ENCODE data around the gene MRPL41. TPM values are rescaled to one million over a fixed set of nuclear protein-coding genes. Genes with fewer than 3 reads are reported as not detected.
"Not testable (repeated sequence)": the region's sequence is repeated elsewhere in the genome, so short reads cannot be mapped to it uniquely, and the experiment has no call there.

Gene MRPL41
- total RNA-seq, 1 experiment from 2014 or later = 48.8 TPM

DNA sequence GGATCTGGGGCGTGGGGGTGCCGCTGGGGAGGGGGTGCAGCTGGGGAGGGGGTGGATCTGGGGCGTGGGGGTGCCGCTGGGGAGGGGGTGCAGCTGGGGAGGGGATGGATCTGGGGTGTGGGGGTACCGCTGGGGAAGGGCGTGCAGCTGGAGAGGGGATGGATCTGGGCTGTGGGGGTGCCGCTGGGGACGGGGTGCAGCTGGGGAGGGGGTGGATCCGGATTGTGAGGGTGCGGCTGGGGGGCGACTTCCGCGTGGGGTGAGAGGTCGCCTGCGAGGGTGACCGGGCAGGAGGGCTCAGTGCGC lies 768 bp upstream of the MRPL41 start:
- not testable (repeated sequence) for DNase-seq (ENCODE audit: low read depth)

DNA sequence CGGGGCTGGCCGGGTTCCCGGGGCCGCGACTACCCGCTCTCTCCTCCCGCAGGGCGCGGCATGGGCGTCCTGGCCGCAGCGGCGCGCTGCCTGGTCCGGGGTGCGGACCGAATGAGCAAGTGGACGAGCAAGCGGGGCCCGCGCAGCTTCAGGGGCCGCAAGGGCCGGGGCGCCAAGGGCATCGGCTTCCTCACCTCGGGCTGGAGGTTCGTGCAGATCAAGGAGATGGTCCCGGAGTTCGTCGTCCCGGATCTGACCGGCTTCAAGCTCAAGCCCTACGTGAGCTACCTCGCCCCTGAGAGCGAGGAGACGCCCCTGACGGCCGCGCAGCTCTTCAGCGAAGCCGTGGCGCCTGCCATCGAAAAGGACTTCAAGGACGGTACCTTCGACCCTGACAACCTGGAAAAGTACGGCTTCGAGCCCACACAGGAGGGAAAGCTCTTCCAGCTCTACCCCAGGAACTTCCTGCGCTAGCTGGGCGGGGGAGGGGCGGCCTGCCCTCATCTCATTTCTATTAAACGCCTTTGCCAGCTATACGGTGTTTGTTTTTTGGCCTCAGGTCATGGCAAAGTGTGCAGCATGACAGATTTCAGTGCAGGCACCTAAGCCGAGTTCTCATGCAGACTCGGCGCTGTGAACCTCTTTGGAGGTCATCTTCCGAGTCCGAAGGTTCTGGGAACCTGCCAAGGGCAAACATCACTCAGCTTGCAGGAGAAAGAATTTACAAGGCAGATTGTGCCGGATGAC lies 516 bp downstream of the MRPL41 start:
- peak; percentile 37 for DNase-seq (ENCODE audit: low read depth)

DNA sequence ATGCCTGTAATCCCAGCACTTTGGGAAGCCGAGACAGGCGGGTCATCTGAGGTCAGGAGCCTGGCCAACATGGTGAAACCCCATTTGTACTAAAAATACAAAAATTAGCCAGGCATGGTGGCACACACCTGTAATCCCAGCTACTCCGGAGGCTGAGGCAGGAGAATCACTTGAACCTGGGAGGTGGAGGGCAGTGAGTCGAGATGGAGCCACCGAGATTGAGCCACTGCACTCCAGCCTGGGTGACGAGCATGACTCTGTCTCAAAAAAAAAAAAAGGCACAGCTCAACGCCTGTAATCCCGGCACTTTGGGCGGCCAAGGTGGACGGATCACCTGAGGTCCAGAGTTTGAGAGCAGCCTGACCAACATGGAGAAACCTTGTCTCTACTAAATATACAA lies 2.0 kb downstream of the MRPL41 start:
- not testable (repeated sequence) for DNase-seq (ENCODE audit: low read depth)

DNA sequence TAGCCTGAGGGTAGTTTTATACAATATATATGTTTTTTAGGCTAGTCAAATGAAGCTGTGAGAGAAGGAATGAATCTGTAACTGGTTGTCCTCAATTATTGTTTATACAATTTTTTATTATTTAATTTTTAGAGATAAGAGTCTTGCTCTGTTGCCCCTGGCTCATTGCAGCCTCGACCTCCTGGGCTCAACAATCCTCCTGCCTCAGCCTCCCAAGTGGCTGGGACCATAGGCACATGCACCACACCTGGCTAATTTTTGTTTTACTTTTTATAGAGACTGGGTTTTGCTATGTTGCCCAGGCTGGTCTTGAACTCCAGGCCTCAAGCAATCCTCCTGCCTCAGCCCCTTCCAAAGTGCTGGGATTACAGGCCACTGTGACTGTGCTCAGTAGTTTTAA lies 2.7 kb downstream of the MRPL41 start:
- DNase-seq (ENCODE audit: low read depth) = no peak

DNA sequence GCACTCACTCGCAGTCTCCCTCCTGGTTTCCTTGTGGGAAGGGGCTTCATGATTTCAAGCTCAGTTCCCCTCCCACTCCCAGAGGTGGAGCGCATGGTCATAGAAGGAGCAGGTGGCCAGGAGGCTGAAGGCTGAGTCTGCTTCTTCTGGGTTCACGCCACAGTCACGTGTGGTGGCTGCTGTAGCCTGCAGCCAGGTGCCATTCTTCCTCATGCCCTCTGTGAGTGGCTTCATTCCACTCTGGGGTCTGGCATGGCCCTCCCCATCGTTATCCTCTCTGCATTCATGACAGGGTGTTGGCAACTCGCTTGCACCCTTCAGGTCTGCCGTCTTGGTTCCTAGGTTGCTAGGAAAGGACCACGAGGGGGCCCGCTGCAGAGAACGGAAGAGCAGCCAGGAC lies 3.5 kb downstream of the MRPL41 start:
- DNase-seq (ENCODE audit: low read depth) = no peak

DNA sequence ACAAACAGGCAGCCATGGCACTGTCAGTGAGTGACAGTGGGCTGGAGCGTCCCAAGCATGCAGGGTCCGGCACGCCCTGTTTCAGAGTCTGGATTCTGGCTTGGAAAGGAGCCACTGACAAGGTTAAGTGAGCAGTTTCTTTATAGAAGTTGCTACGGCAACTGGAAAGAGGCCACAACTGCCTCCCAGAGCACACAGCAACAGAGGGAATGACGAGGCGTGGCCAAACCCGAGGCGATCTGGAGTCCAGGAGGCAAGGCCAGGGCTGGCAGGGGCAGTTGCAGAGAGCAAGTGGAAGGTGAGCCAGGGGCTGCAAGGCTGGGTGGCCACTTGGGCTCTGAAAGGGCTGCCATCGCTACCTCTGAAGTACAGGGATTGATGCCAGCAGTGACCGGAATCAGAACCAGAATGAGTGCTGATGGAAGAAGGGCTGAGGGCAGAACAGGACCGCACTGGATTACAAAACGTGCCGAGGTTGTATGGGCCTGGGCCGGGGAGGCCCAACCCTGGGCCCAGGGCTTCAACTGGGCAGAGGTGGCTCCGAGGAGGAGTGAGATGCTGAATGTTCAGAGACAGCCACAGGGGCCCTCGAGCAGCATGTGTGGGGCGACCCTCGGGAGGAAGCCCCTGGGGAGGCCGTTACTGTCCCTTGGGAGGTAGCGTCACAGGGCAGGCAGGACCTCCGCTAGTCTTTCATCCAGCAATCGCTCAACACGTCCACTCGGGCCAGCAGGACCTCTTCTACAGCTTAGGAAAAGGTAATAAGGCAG lies 4.6 kb downstream of the MRPL41 start:
- no peak for DNase-seq (ENCODE audit: low read depth)

DNA sequence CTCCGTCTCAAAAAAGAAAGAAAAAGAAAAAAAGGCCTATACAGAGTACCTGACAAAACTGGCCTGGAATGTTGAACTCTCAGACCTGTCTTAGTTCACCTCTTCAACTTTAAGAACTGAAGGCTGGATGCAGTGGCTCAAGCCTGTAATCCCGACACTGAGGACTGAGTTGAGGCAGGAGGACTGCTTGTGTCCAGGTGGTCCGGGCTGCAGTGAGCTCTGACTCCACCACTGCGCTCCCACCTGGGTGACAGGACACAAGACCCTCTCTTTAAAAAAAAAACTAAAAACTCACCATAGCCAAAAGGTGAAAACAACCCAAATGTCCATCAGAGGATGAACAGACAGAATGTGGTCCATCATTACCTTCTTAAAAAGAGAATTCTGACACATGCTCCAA lies 6.4 kb downstream of the MRPL41 start:
- no peak for DNase-seq (ENCODE audit: low read depth)

DNA sequence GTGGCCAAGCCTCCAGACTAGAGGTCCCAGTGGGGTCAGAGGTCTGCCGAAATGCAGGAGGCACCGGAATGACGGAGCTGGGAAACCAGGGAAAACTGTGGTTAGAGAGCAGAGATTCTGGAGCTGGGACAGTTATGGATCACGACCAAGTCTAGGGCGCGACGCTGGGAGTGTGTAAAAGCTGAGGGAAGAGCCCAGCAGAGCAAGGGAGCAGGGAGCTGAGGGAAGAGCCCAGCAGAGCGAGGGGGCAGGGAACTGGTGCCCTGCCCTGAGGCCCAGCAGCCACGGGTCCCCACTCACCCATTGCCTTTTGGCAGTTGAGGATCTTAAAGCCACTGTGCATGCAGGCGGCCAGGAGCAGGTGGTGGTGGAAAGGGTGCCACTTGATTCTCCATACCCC lies 12.5 kb downstream of the MRPL41 start:
- no peak for DNase-seq (ENCODE audit: low read depth)

DNA sequence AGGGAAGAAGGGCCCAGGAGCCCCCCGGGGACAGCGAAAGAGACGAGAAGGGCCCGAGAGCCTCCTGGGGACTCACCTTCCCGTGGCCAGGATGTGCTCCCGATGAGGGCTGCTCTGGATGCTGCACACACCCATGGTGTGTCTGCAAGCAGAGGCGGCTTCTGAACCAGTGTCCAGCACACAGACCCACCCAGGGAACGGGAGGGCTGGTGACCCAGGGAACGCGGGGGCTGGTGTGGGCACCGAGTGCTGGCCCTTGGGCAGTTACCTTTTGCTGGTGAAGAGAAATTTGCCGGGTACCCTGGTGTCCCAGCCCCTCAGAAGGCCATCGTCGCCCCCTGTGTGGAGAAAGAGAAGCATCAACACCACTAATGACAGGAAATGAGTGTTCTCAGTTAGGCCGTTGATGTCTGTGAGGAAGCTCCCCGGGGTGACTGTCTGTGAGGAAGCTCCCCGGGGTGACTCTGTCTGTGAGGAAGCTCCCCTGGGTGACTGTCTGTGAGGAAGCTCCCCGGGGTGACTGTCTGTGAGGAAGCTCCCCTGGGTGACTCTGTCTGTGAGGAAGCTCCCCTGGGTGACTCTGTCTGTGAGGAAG lies 13.2 kb downstream of the MRPL41 start:
- DNase-seq (ENCODE audit: low read depth) = no peak

DNA sequence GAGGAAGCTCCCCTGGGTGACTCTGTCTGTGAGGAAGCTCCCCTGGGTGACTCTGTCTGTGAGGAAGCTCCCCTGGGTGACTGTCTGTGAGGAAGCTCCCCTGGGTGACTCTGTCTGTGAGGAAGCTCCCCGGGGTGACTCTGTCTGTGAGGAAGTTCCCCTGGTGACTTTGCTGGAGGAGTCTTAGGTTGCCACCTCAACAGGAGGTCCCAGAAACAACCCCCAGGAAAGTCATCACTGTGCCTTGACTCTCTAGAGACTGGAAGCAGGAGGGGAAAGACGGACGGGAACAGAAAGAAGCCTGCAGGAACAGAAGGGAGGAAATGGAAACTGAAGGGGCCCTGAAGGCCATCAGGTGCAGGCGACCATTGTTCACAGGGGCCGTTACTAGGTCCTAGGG lies 16.8 kb downstream of the MRPL41 start:
- DNase-seq (ENCODE audit: low read depth) = not testable (repeated sequence)

DNA sequence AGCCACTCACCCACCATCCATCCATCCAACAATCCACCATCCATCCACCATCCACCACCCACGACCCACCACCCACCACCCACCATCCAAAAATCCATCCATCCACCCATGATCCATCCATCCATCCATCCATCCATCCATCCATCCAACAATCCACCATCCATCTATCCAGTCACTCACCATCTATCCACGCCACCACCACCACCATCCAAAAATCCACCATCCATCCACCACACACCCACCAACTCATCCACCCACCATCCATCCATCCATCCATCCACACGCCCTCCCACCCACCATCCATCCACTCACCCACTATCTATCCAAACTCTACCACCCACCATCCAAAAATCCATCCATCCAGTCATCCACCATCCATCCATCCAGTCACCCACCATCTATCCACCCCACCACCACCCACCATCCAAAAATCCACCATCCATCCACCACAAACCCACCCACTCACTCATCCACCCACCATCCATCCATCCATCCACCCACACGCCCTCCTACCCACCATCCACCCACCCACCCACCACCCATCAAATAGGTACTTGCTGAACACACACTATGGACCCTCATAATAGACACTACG lies 18.0 kb downstream of the MRPL41 start:
- DNase-seq (ENCODE audit: low read depth) = no peak

DNA sequence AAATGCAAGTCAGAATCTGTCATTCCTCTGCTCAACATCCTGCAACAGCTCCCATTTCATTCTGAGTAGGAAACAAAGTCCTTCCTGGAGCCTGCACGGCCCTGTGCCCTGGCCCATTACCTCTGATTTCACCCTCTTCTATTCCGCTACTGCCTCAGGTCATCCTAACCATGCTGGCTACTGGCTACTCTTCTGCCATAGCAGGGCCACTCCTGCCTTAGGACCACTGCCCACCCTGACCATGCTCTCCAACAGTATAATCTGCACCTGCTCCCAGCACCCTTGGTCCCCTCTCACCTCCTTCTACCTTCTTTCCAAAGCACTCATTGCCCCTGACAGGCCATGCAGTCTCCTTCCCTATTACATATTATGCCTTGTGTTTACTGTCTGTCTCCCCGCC lies 18.9 kb downstream of the MRPL41 start:
- DNase-seq (ENCODE audit: low read depth) = no peak

DNA sequence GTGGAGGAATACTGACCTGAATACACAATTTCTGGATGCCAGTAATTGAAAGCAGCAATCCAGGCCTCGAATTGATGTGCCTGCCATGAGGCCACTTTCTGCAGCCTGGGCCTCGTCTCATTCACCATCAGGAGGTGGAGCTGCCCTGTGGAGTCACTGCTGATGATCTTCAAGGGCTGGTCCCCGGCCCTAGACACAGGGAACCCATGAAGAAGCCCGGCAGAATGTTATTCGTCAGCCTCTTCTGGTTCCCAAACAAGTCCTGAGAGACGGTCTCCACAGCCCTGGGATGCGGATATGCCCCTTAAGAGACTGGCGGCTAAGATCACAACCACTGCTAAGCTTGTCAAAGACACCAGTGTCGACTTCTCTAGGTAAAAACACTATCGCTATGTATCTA lies 22.5 kb downstream of the MRPL41 start:
- DNase-seq (ENCODE audit: low read depth) = no peak

DNA sequence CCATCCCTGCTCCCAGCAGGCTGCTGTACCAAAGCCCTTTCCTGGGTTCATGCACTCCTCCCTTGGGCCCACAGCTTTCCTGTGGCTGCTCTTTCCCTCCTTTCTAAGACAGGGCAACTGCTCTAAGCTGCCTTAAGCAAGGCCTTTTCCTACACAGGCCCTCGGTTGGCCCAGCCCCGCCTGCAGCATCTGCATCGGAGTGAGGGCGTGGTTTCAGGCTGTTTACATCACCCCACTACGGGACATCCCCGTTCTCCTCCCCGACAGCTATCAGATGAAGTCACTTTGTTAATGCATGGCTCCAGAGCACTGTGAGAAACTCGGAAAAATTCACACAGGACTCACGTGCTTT lies 23.7 kb downstream of the MRPL41 start:
- DNase-seq (ENCODE audit: low read depth) = no peak

DNA sequence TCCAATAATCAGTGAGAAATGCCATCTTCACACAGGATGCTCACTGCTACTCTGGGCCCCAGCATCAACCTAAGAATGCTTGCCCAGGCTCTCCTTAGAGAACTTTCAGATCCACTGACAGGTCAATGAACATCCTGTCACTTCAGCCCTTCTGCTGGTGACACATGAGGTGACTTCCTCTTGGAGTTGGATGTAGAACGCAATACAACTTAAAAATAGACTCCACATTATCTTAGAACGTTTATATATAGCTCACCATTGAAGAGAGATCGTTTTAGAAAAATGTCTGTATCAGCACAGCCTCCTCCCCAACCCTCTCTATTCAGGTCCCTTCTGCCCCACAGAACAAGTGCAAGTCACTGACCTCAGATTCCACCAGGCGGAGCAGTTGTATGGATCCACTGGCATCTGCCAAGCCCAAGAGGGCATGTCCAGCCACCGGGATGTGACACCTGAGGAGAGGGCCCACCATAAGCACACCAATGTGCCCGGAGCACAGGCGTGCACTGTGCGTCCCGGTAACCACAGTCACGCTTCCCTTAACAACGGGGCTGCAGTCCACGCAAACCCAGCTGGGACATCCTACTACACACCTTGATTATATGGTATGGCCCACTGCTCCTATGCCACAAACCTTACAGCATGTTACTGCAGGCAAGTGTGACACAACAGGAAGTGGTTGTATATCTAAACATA lies 24.2 kb downstream of the MRPL41 start:
- DNase-seq (ENCODE audit: low read depth) = no peak

DNA sequence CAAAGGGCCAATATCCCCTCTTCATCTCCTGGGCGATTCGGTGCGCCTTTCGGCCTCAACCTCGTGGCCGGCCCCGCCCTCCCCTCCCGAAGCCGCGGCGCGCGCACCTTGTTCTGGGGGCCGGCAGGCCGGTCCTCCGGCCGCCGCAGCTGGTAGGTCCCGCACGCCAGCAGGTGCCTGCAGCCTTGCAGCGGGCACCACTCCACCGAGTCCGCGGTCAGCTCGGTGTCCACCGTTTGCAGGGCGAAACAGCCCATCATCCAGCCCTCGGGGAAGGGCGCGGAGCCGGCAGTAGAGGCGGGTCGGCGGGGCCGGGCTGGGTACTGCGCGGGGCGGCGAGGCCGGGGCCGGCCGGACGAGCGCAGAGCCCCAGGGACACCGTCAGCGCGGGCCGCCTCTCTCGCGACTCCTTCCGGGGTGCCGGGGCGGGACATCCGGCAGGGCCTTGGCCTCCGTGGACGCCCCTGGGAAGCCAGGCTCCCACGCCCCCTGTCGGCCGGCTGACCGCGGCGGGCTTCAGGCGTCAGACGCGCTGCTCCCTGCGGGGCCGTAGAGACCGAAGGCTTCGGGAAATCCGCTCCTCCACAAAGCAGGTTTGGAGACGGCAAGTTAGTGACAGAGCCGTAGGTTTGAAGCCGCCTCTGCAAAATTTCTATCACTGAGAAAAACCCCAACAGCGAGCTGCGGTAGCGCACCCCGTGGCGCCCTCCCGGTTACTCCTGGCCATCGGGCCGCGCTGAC lies 27.0 kb downstream of the MRPL41 start, which contains the start of gene DPH7:
TSS of gene DPH7 (minus strand) at position 408 of the 741 bp plus-strand sequence. CDS start at position 260, 148 bp downstream.
- DNase-seq (ENCODE audit: low read depth) = peak; percentile 86

DNA sequence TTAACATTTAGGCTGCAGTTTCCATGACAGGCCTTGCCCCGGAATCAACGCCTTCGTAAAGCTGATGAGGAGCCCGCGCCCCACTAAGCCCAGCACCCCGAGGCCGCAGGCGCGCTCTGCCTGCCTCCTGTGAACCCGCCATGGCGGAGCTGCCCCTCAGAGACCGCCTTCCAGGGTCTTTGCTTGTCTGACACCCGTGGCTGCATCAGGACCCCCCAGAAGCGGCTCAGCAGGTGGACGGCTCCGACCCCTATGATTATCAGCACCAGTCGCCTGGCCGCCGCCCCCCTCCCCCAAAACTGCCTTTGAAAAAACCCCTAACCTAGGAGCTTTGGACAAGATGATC lies 27.6 kb downstream of the MRPL41 start:
- no peak for DNase-seq (ENCODE audit: low read depth)

DNA sequence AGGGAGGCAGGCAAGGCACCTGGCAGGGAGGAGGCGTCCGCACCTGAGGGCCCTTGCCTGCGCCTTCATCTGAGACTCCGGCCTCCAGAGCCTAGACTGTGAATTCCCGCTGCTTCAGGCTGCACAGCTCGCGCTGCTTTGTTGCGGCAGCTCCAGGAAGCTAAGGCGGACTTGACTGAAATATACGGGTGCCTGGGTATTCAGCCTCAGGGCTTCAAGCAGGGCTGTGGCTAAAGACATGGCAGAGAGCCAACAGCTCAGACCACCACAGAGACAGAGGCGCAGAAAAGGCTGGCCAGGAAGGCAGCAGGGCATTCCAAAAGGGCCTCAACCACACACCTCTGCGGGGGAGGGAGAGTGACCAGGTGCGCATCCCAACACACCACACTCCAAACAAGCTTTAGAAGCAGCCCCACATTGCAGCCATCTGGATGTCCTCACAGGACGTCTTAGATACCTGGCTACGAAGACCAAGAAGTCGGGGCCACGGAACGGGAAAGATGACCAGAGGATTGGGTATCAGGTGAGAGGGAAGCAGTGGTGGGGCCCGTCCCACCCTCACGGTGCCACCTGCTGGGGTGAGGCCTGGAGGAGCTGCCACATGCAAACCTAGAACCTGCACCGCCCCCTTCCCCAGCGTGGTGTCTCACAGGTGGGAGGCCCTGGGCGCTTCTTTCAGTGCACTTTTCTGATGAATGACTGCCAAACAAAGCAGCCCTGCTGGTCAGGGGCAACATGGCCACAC lies 28.7 kb downstream of the MRPL41 start:
- DNase-seq (ENCODE audit: low read depth) = no peak

DNA sequence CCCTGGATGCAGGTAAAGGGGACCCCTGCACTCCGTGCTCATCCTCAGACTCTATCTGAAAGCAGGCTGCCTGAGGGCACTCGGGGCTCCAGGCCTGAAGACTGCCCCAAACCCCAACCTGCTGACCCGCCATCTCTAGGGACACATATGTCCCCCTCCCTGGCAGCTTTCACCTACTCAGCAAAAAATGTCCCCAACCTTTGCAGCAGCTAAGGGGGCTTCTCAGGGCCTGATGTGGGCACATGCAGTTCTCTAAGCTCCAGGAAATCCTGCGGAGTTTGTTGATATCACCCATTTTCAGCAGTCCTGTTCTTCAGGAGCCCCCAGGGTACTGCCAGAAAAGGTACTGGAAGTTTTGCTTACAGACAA lies 29.3 kb downstream of the MRPL41 start:
- DNase-seq (ENCODE audit: low read depth) = no peak

All from HT1080 (cell line).